ENCODE measurements around the gene TEN1.
A peak's percentile ranks its signal among the peaks of the same experiment; 100 is the strongest.

The TEN1 gene

GRCh38 chr17:75978938-75979704 is at the start of gene TEN1, which contains the start of gene ACOX1:
TEN1 (plus strand) TSS chr17:75979240; CDS start chr17:75986193, 6,953 bp downstream.
ACOX1 (minus strand) TSS chr17:75979166; CDS start chr17:75979073, 93 bp downstream.
- peak; percentile 98 for DNase-seq (ENCODE audit: low read depth)
- peak within 1 kb of the TSS; percentile 54 for H3K4me3 ChIP-seq (ENCODE audit: low read depth, low read length)
- peak; percentile 25 for TF ChIP-seq CTCF (IDR thresholded peaks at IDR 0.05; ENCODE audit: insufficient read depth, low read depth, low read length, missing control alignments)

GRCh38 chr17:75931062-75931461 is 48.0 kb upstream of the TEN1 start:
- DNase-seq (ENCODE audit: low read depth), result no peak
- H3K4me3 ChIP-seq (ENCODE audit: low read depth, low read length), result no peak overlapping the region
- no peak for TF ChIP-seq CTCF (IDR thresholded peaks at IDR 0.05; ENCODE audit: insufficient read depth, low read depth, low read length, missing control alignments)

GRCh38 chr17:75932852-75933251 is 46.2 kb upstream of the TEN1 start:
- no peak for DNase-seq (ENCODE audit: low read depth)
- no peak for TF ChIP-seq CTCF (IDR thresholded peaks at IDR 0.05; ENCODE audit: insufficient read depth, low read depth, low read length, missing control alignments)
- no peak overlapping the region for H3K4me3 ChIP-seq (ENCODE audit: low read depth, low read length)

GRCh38 chr17:75933808-75934207 is 45.2 kb upstream of the TEN1 start:
- TF ChIP-seq CTCF (IDR thresholded peaks at IDR 0.05; ENCODE audit: insufficient read depth, low read depth, low read length, missing control alignments), result no peak
- DNase-seq (ENCODE audit: low read depth), result no peak
- no peak overlapping the region for H3K4me3 ChIP-seq (ENCODE audit: low read depth, low read length)

- no peak for DNase-seq (ENCODE audit: low read depth)
- TF ChIP-seq CTCF (IDR thresholded peaks at IDR 0.05; ENCODE audit: insufficient read depth, low read depth, low read length, missing control alignments), result no peak
- no peak overlapping the region for H3K4me3 ChIP-seq (ENCODE audit: low read depth, low read length)
Measured at GRCh38 chr17:75937652-75938051, 41.4 kb upstream of the TEN1 start.

GRCh38 chr17:75940727-75941441 is 38.2 kb upstream of the TEN1 start, which contains the start of gene FBF1:
FBF1 (minus strand) TSS chr17:75941042; CDS start chr17:75938149, 2,893 bp downstream.
- H3K4me3 ChIP-seq (ENCODE audit: low read depth, low read length), result peak within 1 kb of the TSS; percentile 71
- peak; percentile 93 for DNase-seq (ENCODE audit: low read depth)
- peak; percentile 2 for TF ChIP-seq CTCF (IDR thresholded peaks at IDR 0.05; ENCODE audit: insufficient read depth, low read depth, low read length, missing control alignments)

Data from GM12865 (cell line).